Trophoblast cell (in vitro differentiated cells and primary cell): Measurements from ENCODE around the gene C20orf173.

Experiments used
- DNase-seq, 2 donors: peaks; one replicate each; pipeline ENCODE4 v3.0.0-alpha.2; 2016
- H2AFZ ChIP-seq: 2 replicates; pipeline ENCODE4 v1.6.1; 2013; ENCODE audit warnings: low read length, moderate library complexity, mild to moderate bottlenecking; ENCODE audit not compliant: insufficient read depth, poor library complexity
- H2AK5ac ChIP-seq: 2 replicates; pipeline ENCODE4 v1.6.1; 2013; ENCODE audit warnings: mild to moderate bottlenecking, low read length
- H2BK120ac ChIP-seq: 2 replicates; pipeline ENCODE4 v1.6.1; 2013; ENCODE audit warnings: low read length, mild to moderate bottlenecking, moderate library complexity; ENCODE audit not compliant: insufficient read depth, poor library complexity
- H2BK12ac ChIP-seq: 2 replicates; pipeline ENCODE4 v1.6.1; 2013; ENCODE audit warnings: mild to moderate bottlenecking, low read length, moderate library complexity
- H2BK5ac ChIP-seq: 2 replicates; pipeline ENCODE4 v1.6.1; 2013; ENCODE audit warnings: low read length, low read depth, moderate library complexity, mild to moderate bottlenecking; ENCODE audit not compliant: poor library complexity
- H3K14ac ChIP-seq: 2 replicates; pipeline ENCODE4 v1.6.1; 2013; ENCODE audit warnings: mild to moderate bottlenecking, low read length
- H3K18ac ChIP-seq: 2 replicates; pipeline ENCODE4 v1.6.1; 2013; ENCODE audit warnings: mild to moderate bottlenecking, low read length
- H3K23ac ChIP-seq: 2 replicates; pipeline ENCODE4 v1.6.1; 2013; ENCODE audit warnings: low read length
- H3K27ac ChIP-seq: 2 replicates; pipeline ENCODE4 v1.5.1; 2013; ENCODE audit warnings: low read depth, mild to moderate bottlenecking, inconsistent platforms, low read length, moderate library complexity
- H3K27me3 ChIP-seq: 2 replicates; pipeline ENCODE4 v1.6.1; 2013; ENCODE audit warnings: inconsistent platforms, mild to moderate bottlenecking, low read length, moderate library complexity; ENCODE audit not compliant: insufficient read depth
- H3K36me3 ChIP-seq, 2 experiments: 1 replicate in 1 of 2; 2 replicates in 1 of 2; pipeline ENCODE4 v1.6.1; 2013; ENCODE audit warnings: low read length in 2 of 2, mild to moderate bottlenecking in 2 of 2, moderate library complexity in 1 of 2; ENCODE audit not compliant: insufficient read depth in 2 of 2, control insufficient read depth in 1 of 2
- H3K4ac ChIP-seq: 2 replicates; pipeline ENCODE4 v1.6.1; 2013; ENCODE audit warnings: low read depth, mild to moderate bottlenecking, low read length, moderate library complexity
- H3K4me1 ChIP-seq, 2 experiments: 1 replicate in 1 of 2; 2 replicates in 1 of 2; pipeline ENCODE4 v1.6.1; 2013; ENCODE audit warnings: low read length in 2 of 2, mild to moderate bottlenecking in 2 of 2, moderate library complexity in 1 of 2; ENCODE audit not compliant: insufficient read depth in 2 of 2, control insufficient read depth in 1 of 2
- H3K4me2 ChIP-seq: 2 replicates; pipeline ENCODE4 v1.6.1; 2013; ENCODE audit warnings: inconsistent platforms, mild to moderate bottlenecking, low read length, moderate library complexity
- H3K4me3 ChIP-seq: 2 replicates; pipeline ENCODE4 v1.5.1; 2013; ENCODE audit warnings: mild to moderate bottlenecking, low read depth, low read length, inconsistent platforms
- H3K79me1 ChIP-seq: one replicate; pipeline ENCODE4 v1.6.1; 2013; ENCODE audit warnings: low read length
- H3K79me2 ChIP-seq: 2 replicates; pipeline ENCODE4 v1.6.1; 2013; ENCODE audit warnings: low read length, mild to moderate bottlenecking; ENCODE audit not compliant: control insufficient read depth, insufficient read depth, poor library complexity
- H3K9ac ChIP-seq: 2 replicates; pipeline ENCODE4 v1.6.1; 2013; ENCODE audit warnings: mild to moderate bottlenecking, low read length
- H3K9me3 ChIP-seq: 2 replicates; pipeline ENCODE4 v1.6.1; 2013; ENCODE audit warnings: low read depth, mild to moderate bottlenecking, control low read depth, inconsistent platforms, low read length; ENCODE audit not compliant: insufficient read depth
- H4K12ac ChIP-seq: 2 replicates; pipeline ENCODE4 v1.6.1; 2013; ENCODE audit warnings: low read depth, mild to moderate bottlenecking, low read length, moderate library complexity
- H4K8ac ChIP-seq: 2 replicates; pipeline ENCODE4 v1.6.1; 2013; ENCODE audit warnings: low read depth, mild to moderate bottlenecking, low read length, moderate library complexity
- H4K91ac ChIP-seq: one replicate; pipeline ENCODE4 v1.6.1; 2013; ENCODE audit warnings: low read depth, mild to moderate bottlenecking, low read length, moderate library complexity
- WGBS: extraction: QIAGEN DNeasy Blood & Tissue Kit; methylation state at CpG from one replicate; pipeline ENCODE4 v1.1.7; 2013; ENCODE audit warnings: missing lambda C conversion rate; ENCODE audit not compliant: insufficient read length, insufficient coverage; ENCODE audit errors: extremely low coverage; 5-methylcytosine and 5-hydroxymethylcytosine counted together

C20orf173 gene

DNA sequence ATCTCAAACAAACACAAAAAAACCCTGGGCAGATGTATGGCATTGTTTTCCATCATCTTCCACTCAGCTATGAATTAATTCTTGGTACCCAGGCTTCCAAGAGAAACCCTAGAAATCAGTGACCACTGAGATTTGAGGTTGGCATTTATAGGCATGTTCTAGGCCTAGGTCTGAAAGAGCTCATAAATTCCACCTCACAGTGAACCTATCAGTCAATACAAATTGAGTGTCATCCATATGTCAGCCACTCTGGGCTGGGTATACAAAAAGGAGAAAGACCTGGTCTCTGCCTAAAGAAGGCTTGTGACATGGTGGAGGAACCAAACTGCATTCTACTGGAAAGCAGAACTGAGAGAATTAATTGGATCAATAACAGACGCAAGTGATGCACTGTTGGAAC lies 30.2 kb downstream of the C20orf173 start:
- H3K23ac ChIP-seq, result no peak overlapping the region
- H2AK5ac ChIP-seq, result no peak overlapping the region
- no peak overlapping the region for H3K4ac ChIP-seq
- H4K8ac ChIP-seq, result no peak overlapping the region
- no peaks in the 10 kb centered on the region for H3K79me1 ChIP-seq
- no peak overlapping the region for H3K27ac ChIP-seq
- no peak overlapping the region for H2AFZ ChIP-seq
- WGBS, result no CpG with 5 or more reads among the region's 1 CpG
- no peak overlapping the region for H2BK120ac ChIP-seq
- H3K18ac ChIP-seq, result no peak overlapping the region
- peaks cover 53 to 72% of the 10 kb centered on the region in 2 experiments for H3K36me3 ChIP-seq
- no peak overlapping the region for H4K12ac ChIP-seq
- no peaks in the 10 kb centered on the region for H3K4me1 ChIP-seq
- H2BK5ac ChIP-seq, result no peak overlapping the region
- DNase-seq, result no peak
- H3K9me3 ChIP-seq, result peaks cover 2% of the 10 kb centered on the region
- no peak overlapping the region for H3K4me3 ChIP-seq
- H3K27me3 ChIP-seq, result no peaks in the 10 kb centered on the region
- no peak overlapping the region for H4K91ac ChIP-seq
- no peak overlapping the region for H3K14ac ChIP-seq
- H3K4me2 ChIP-seq, result no peak overlapping the region
- no peak overlapping the region for H2BK12ac ChIP-seq
- H3K79me2 ChIP-seq, result no peaks in the 10 kb centered on the region
- H3K9ac ChIP-seq, result no peak overlapping the region

- H2BK12ac ChIP-seq, result no peak overlapping the region
- H3K4me2 ChIP-seq, result no peak overlapping the region
- H3K9me3 ChIP-seq, result peaks cover 2% of the 10 kb centered on the region
- no peak overlapping the region for H3K9ac ChIP-seq
- H2BK5ac ChIP-seq, result no peak overlapping the region
- H3K18ac ChIP-seq, result no peak overlapping the region
- H2AK5ac ChIP-seq, result no peak overlapping the region
- H3K36me3 ChIP-seq, result peaks cover 47 to 66% of the 10 kb centered on the region in 2 experiments
- no peak overlapping the region for H4K12ac ChIP-seq
- no peak for DNase-seq
- no peak overlapping the region for H2BK120ac ChIP-seq
- no peak overlapping the region for H3K27ac ChIP-seq
- no peak overlapping the region for H4K8ac ChIP-seq
- H4K91ac ChIP-seq, result no peak overlapping the region
- no peaks in the 10 kb centered on the region for H3K79me1 ChIP-seq
- H3K79me2 ChIP-seq, result no peaks in the 10 kb centered on the region
- H3K4me1 ChIP-seq, result no peaks in the 10 kb centered on the region
- H3K4ac ChIP-seq, result no peak overlapping the region
- WGBS, result no CpG with 5 or more reads among the region's 9 CpGs
- no peak overlapping the region for H3K4me3 ChIP-seq
- no peak overlapping the region for H2AFZ ChIP-seq
- no peak overlapping the region for H3K23ac ChIP-seq
- no peaks in the 10 kb centered on the region for H3K27me3 ChIP-seq
- H3K14ac ChIP-seq, result no peak overlapping the region
Measured at GRCh38 chr20:35497780-35498189, 31.7 kb downstream of the C20orf173 start.

DNA sequence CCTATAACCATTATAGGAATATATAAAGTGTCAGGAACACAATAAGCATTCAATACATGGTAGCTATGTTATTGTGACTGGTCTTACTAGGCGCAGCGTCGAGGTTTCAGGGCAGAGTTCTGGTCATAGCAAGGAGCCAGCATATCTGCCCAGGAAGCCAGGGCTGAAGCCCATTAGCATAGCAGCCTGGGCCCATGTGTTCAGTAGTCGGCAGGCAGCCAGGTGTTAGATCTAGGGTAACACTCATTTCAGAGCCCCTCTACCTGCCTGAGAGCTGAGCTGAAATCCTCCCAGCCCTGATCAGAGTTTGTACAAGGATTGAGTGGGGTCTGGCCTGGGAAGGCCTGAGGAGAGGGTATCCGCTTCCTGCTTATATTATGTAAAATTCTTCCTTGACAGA lies 32.1 kb downstream of the C20orf173 start:
- H3K4me2 ChIP-seq, result no peak overlapping the region
- H3K9ac ChIP-seq, result no peak overlapping the region

GRCh38 chr20:35496481-35496880 lies 33.0 kb downstream of the C20orf173 start:
- no peaks in the 10 kb centered on the region for H3K27me3 ChIP-seq
- H3K4ac ChIP-seq, result no peak overlapping the region
- H2AFZ ChIP-seq, result no peak overlapping the region
- H3K4me3 ChIP-seq, result no peak overlapping the region
- H3K9ac ChIP-seq, result no peak overlapping the region
- H3K79me1 ChIP-seq, result no peaks in the 10 kb centered on the region
- H3K14ac ChIP-seq, result no peak overlapping the region
- peaks cover 45 to 57% of the 10 kb centered on the region in 2 experiments for H3K36me3 ChIP-seq
- no peak overlapping the region for H3K23ac ChIP-seq
- no peak overlapping the region for H2BK12ac ChIP-seq
- H3K9me3 ChIP-seq, result peaks cover 2% of the 10 kb centered on the region
- no peak overlapping the region for H3K4me2 ChIP-seq
- WGBS, result no CpG with 5 or more reads among the region's 3 CpGs
- H2AK5ac ChIP-seq, result no peak overlapping the region
- H3K27ac ChIP-seq, result no peak overlapping the region
- no peak for DNase-seq
- H4K12ac ChIP-seq, result no peak overlapping the region
- no peaks in the 10 kb centered on the region for H3K79me2 ChIP-seq
- no peaks in the 10 kb centered on the region for H3K4me1 ChIP-seq
- H2BK120ac ChIP-seq, result no peak overlapping the region
- H2BK5ac ChIP-seq, result no peak overlapping the region
- no peak overlapping the region for H4K8ac ChIP-seq
- no peak overlapping the region for H3K18ac ChIP-seq
- no peak overlapping the region for H4K91ac ChIP-seq

More for the DNA sequence above, 32.1 kb downstream of the C20orf173 start:
- Histone ChIP-seq H3K79me1 (no peaks in the 10 kb centered on the region), H2BK5ac (no peak overlapping the region), H3K4me1 (no peaks in the 10 kb centered on the region), H3K9me3 (peaks cover 2% of the 10 kb centered on the region), H2BK120ac (no peak overlapping the region), H3K36me3 (peaks cover 47 to 63% of the 10 kb centered on the region in 2 experiments), H4K91ac (no peak overlapping the region), H2AK5ac (no peak overlapping the region), H3K23ac (no peak overlapping the region), H4K12ac (no peak overlapping the region), H2BK12ac (no peak overlapping the region), H3K79me2 (no peaks in the 10 kb centered on the region), H3K27ac (no peak overlapping the region), H3K4me3 (no peak overlapping the region), H3K18ac (no peak overlapping the region), H3K14ac (no peak overlapping the region), H4K8ac (no peak overlapping the region), H3K27me3 (no peaks in the 10 kb centered on the region), H2AFZ (no peak overlapping the region), H3K4ac (no peak overlapping the region)
- WGBS, result no CpG with 5 or more reads among the region's 5 CpGs
- DNase-seq, result no peak
